GM12878 (cell line): ENCODE measurements around the gene ATP8B1. TPM values are rescaled to one million over a fixed set of nuclear protein-coding genes. Genes with fewer than 3 reads are reported as not detected.
A peak's percentile ranks its signal among the peaks of the same experiment; 100 is the strongest.

ENCODE experiments used
- ATAC-seq: fragments of 200-7000 bp; cut with Tn5 transposase; 3 replicates; pipeline ENCODE4 v1.9.1; 2020; ENCODE audit warnings: mild to moderate bottlenecking, moderate library complexity
- BruUV-seq: library from RNA; stranded (reverse); fragments of 400-500 nt; replicated peaks from 2 replicates; lab custom pipeline; 2021; lab: Mats Ljungman, UMichigan
- CTCF ChIA-PET: fragments of 300-600 bp; sonication (Branson Sonifier 250); formaldehyde crosslinking; extraction: SDS; loops from one replicate; lab custom pipeline; 2021; ENCODE audit warnings: inconsistent platforms; lab: Yijun Ruan, JAX
- POLR2A ChIA-PET: fragments of 350-600 bp; formaldehyde crosslinking; extraction: SDS; loops from one replicate; lab custom pipeline; 2021; ENCODE audit warnings: inconsistent platforms; lab: Charles Lee
- RAD21 ChIA-PET: fragments of 300-600 bp; sonication (Branson Sonifier 250); formaldehyde crosslinking; loops from one replicate; lab custom pipeline; 2023; ENCODE audit warnings: antibody characterized with exemption; ENCODE audit not compliant: unreplicated experiment; lab: Charles Lee
- SMC1A ChIA-PET: fragments of 300-600 bp; sonication (Branson Sonifier 250); formaldehyde crosslinking; loops from one replicate; lab custom pipeline; 2023; ENCODE audit not compliant: unreplicated experiment, uncharacterized antibody; lab: Charles Lee
- DNase-seq: peaks from one replicate; pipeline ENCODE4 v3.0.0-alpha.2; 2011; ENCODE audit warnings: low read depth, low spot score
- FAIRE-seq: peaks from 3 replicates; lab custom pipeline; 2011; peaks lifted over from hg19 to GRCh38; lab: Jason Lieb, UNC
- H2AFZ ChIP-seq: 2 replicates; pipeline ENCODE4 v1.6.0; 2011; ENCODE audit warnings: low read depth, low read length, control low read depth; ENCODE audit not compliant: control insufficient read depth
- H3K27ac ChIP-seq: 2 replicates; pipeline ENCODE4 v1.5.1; 2011; ENCODE audit warnings: control low read depth; ENCODE audit not compliant: control insufficient read depth, insufficient read depth
- H3K27me3 ChIP-seq, 2 experiments: replicated peaks in 1 of 2; 2 replicates each; pipeline versions ENCODE4 v1.6.0 to v1.6.1; 2011; ENCODE audit warnings: low read length in 1 of 2; ENCODE audit not compliant: control insufficient read depth in 2 of 2, insufficient read depth in 2 of 2
- H3K36me3 ChIP-seq, 2 experiments: 2 replicates each; pipeline ENCODE4 v1.5.1; 2011; ENCODE audit warnings: low read length in 1 of 2; ENCODE audit not compliant: control insufficient read depth in 2 of 2, insufficient read depth in 2 of 2
- H3K4me1 ChIP-seq: 2 replicates; pipeline ENCODE4 v1.6.1; 2011; ENCODE audit warnings: mild to moderate bottlenecking, low read length, moderate library complexity, mixed read lengths; ENCODE audit not compliant: control insufficient read depth, insufficient read depth
- H3K4me2 ChIP-seq: 2 replicates; pipeline ENCODE4 v1.6.0; 2011; ENCODE audit warnings: control low read depth; ENCODE audit not compliant: control insufficient read depth, insufficient read depth
- H3K4me3 ChIP-seq: fragments of 200-600 bp; sonication (generic); 2 replicates; pipeline ENCODE4 v1.5.1; 2016
- H3K79me2 ChIP-seq: 2 replicates; pipeline ENCODE4 v1.6.0; 2011; ENCODE audit warnings: low read length; ENCODE audit not compliant: control insufficient read depth, insufficient read depth
- H3K9ac ChIP-seq: 2 replicates; pipeline ENCODE4 v1.8.0; 2011; ENCODE audit warnings: low read length, control low read depth, mixed read lengths; ENCODE audit not compliant: control insufficient read depth, insufficient read depth
- H3K9me3 ChIP-seq: replicated peaks from 3 replicates; pipeline ENCODE4 v1.5.1; 2011; ENCODE audit warnings: mild to moderate bottlenecking, low read length; ENCODE audit not compliant: control insufficient read depth, insufficient read depth
- H4K20me1 ChIP-seq: 2 replicates; pipeline ENCODE4 v1.6.0; 2011; ENCODE audit not compliant: control insufficient read depth, insufficient read depth
- ATF7 ChIP-seq: fragments of 450-650 bp; IDR thresholded peaks from 2 replicates; pipeline ENCODE4 v1.6.1; 2016; ENCODE audit warnings: low read depth, mild to moderate bottlenecking
- FOS ChIP-seq: IDR thresholded peaks from 3 replicates; pipeline ENCODE4 v1.6.1; 2011; ENCODE audit warnings: borderline replicate concordance; ENCODE audit not compliant: insufficient read length; ENCODE audit errors: extremely low read depth
- GABPA ChIP-seq: IDR thresholded peaks from 2 replicates; pipeline ENCODE4 v1.6.1; 2014; ENCODE audit warnings: antibody characterized with exemption, low read depth, mild to moderate bottlenecking, inconsistent platforms
- JUND ChIP-seq: IDR thresholded peaks from 2 replicates; pipeline ENCODE4 v1.6.1; 2012; ENCODE audit warnings: low read depth, mild to moderate bottlenecking, low read length, improper control_type of control experiment, moderate library complexity
- NR2C1 ChIP-seq: fragments of 450-650 bp; IDR thresholded peaks from 2 replicates; pipeline ENCODE4 v1.6.1; 2017; ENCODE audit warnings: antibody characterized with exemption, mild to moderate bottlenecking, moderate library complexity
- RELB ChIP-seq: fragments of 450-650 bp; IDR thresholded peaks from 2 replicates; pipeline ENCODE4 v1.6.1; 2017; ENCODE audit warnings: low read depth, mild to moderate bottlenecking, moderate library complexity
- SIX5 ChIP-seq: IDR thresholded peaks from 2 replicates; pipeline ENCODE4 v1.6.1; 2011; ENCODE audit warnings: mild to moderate bottlenecking, low read depth, low read length, moderate library complexity; ENCODE audit not compliant: severe bottlenecking
- SMAD1 ChIP-seq: fragments of 450-650 bp; IDR thresholded peaks from 2 replicates; pipeline ENCODE4 v1.6.1; 2018; ENCODE audit warnings: mild to moderate bottlenecking, low read depth; ENCODE audit not compliant: partially characterized antibody
- SMARCA5 ChIP-seq: fragments of 450-650 bp; IDR thresholded peaks from 2 replicates; pipeline ENCODE4 v1.6.1; 2017; ENCODE audit warnings: mild to moderate bottlenecking
- STAT3 ChIP-seq: IDR thresholded peaks from 2 replicates; pipeline ENCODE4 v1.6.1; 2011; ENCODE audit warnings: low read depth, low read length, improper control_type of control experiment
- ZBED1 ChIP-seq: IDR thresholded peaks from 2 replicates; pipeline ENCODE4 v1.6.1; 2016; ENCODE audit warnings: borderline replicate concordance
- ZBTB4 ChIP-seq: fragments of 450-650 bp; formaldehyde crosslinking; IDR thresholded peaks from 2 replicates; pipeline ENCODE4 v1.4.0; 2022; ENCODE audit warnings: mild to moderate bottlenecking, moderate library complexity
- WGBS: methylation state at CpG from one replicate; pipeline ENCODE4 v1.1.6; 2016; ENCODE audit warnings: low lambda C conversion rate; ENCODE audit not compliant: insufficient replicate concordance, insufficient coverage; ENCODE audit errors: missing lambda C conversion rate; 5-methylcytosine and 5-hydroxymethylcytosine counted together
- in situ Hi-C: fragments of 300-500 bp; cut with MboI; formaldehyde crosslinking; loops from 9 replicates; pipeline ENCODE4 v1.14.3; 2018; ENCODE audit warnings: mixed read lengths
- intact Hi-C: fragments of 100-400 bp; cut with micrococcal nuclease; formaldehyde crosslinking; loops from one replicate; pipeline ENCODE4 v1.14.2; 2022; ENCODE audit not compliant: unreplicated experiment
- polyA plus RNA-seq, 11 experiments: library from polyadenylated mRNA; depleted of rRNA in 4 of 11; unstranded in 6 of 11; stranded (reverse) in 5 of 11; fragments of >200 nt; fragmentation: Nextera tagmentation in 4 of 11; fragmentation: Illumina TruSeq in 1 of 11; extraction: Ambion mirVana in 4 of 11; extraction: Trizol in 1 of 11; gene quantifications; 1 replicate in 1 of 11; 2 replicates in 10 of 11; pipeline versions ENCODE4 v1.2.1 to v1.2.3, GENCODE V29; 2011 to 2016; ENCODE audit warnings: inconsistent platforms in 2 of 11, missing spikeins in 2 of 11, low read depth in 1 of 11
- total RNA-seq, 4 experiments: library from RNA; depleted of rRNA in 3 of 4; stranded (reverse); fragments of >200 nt in 3 of 4; fragmentation: Illumina TruSeq in 1 of 4; extraction: Trizol in 1 of 4; gene quantifications; 2 replicates each; pipeline versions ENCODE4 v1.2.1 to v1.2.3, GENCODE V29; 2013 to 2021
- TF ChIP-seq, protein P1 (sequence below): IDR thresholded peaks from 2 replicates; pipeline ENCODE4 v1.6.1; 2012; ENCODE audit warnings: mild to moderate bottlenecking, low read depth, low read length

ATP8B1 gene
- total and polyA plus RNA-seq, 10 of the 15 experiments (the other 5 are each of a cell fraction or from before 2014, with no cell fraction given), result 0.03 to 0.37 (median 0.11) TPM

- TF ChIP-seq ZBTB4 (CRISPR knock-in tag) (no peak), SMAD1 (no peak), RELB (no peak), SIX5 (no peak), NR2C1 (no peak), GABPA (no peak)
Measured at GRCh38 chr18:57843386-57843785, 40.3 kb upstream of the ATP8B1 start (continued).

DNA sequence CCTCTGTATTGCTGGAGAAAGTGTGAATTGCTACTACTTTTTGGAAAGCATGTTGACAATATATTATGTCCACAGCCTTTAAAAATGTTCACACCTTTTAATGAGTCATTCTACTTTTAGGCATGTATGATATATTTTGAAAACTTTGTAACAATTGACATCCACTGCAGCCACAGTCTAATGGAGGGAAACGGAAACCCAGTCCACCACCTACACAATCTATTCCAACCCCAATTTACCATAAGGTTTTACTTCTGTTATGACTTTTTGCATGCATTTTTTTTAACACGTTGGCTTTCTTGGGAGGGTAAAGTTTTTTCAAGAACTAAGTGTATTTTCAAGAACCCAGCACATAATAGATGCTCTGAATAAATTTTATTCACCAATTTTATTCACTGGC, 38.5 kb upstream of the ATP8B1 start:
- no peak overlapping the region for H3K4me3 ChIP-seq
- ATAC-seq (peak; percentile 61), FAIRE-seq (peak; percentile 72), DNase-seq (peak; percentile 79)
- no TSS peak for BruUV-seq
- peaks cover 26% of the 10 kb centered on the region for H3K4me1 ChIP-seq
- ChIA-PET POLR2A (interaction anchor here (0.6 kb wide), 1 partner anchor 850 kb away, joined by 6 read pairs; no protein-coding TSS in a partner anchor), RAD21 (no interaction called here), SMC1A (interaction anchor here (1.6 kb wide), 1 partner anchor 210 kb away, joined by 8 read pairs; no protein-coding TSS in a partner anchor), CTCF (no interaction called here)
- no peak overlapping the region for H2AFZ ChIP-seq
- no peaks in the 10 kb centered on the region for H3K79me2 ChIP-seq
- no peaks in the 10 kb centered on the region for H3K36me3 ChIP-seq
- no peaks in the 10 kb centered on the region for H4K20me1 ChIP-seq
- no peak overlapping the region for H3K27ac ChIP-seq
- in situ Hi-C loops, result loop anchor here (25.0 kb wide), 1 partner anchor 204 kb away; no protein-coding TSS in a partner anchor
- peaks cover 0 to 4% of the 10 kb centered on the region in 2 experiments; a peak in 3 of 4 replicates for H3K27me3 ChIP-seq
- H3K4me2 ChIP-seq, result peak overlapping the region; percentile 60; the same call in 1 of the 2 replicates
- 0% methylated on average over 2 of the region's 2 CpGs for WGBS
- intact Hi-C loops, result loop anchor here (1.0 to 5.0 kb wide), 2 partner anchors 211 to 219 kb away; partner anchors contain the start of gene NARS1
- H3K9me3 ChIP-seq, result peaks cover 5% of the 10 kb centered on the region; the same call in 2 of the 3 replicates
- no peak overlapping the region for H3K9ac ChIP-seq
- peak; percentile 89 for TF ChIP-seq JUND
- peak; percentile 92 for TF ChIP-seq ATF7
- TF ChIP-seq STAT3, result peak; percentile 85; the same call in 1 of the 2 replicates
- TF ChIP-seq SMARCA5, result no peak
- no peak for TF ChIP-seq FOS
- TF ChIP-seq, protein P1, sequence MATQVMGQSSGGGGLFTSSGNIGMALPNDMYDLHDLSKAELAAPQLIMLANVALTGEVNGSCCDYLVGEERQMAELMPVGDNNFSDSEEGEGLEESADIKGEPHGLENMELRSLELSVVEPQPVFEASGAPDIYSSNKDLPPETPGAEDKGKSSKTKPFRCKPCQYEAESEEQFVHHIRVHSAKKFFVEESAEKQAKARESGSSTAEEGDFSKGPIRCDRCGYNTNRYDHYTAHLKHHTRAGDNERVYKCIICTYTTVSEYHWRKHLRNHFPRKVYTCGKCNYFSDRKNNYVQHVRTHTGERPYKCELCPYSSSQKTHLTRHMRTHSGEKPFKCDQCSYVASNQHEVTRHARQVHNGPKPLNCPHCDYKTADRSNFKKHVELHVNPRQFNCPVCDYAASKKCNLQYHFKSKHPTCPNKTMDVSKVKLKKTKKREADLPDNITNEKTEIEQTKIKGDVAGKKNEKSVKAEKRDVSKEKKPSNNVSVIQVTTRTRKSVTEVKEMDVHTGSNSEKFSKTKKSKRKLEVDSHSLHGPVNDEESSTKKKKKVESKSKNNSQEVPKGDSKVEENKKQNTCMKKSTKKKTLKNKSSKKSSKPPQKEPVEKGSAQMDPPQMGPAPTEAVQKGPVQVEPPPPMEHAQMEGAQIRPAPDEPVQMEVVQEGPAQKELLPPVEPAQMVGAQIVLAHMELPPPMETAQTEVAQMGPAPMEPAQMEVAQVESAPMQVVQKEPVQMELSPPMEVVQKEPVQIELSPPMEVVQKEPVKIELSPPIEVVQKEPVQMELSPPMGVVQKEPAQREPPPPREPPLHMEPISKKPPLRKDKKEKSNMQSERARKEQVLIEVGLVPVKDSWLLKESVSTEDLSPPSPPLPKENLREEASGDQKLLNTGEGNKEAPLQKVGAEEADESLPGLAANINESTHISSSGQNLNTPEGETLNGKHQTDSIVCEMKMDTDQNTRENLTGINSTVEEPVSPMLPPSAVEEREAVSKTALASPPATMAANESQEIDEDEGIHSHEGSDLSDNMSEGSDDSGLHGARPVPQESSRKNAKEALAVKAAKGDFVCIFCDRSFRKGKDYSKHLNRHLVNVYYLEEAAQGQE, result peak; percentile 37; the same call in 1 of the 2 replicates
- peak; percentile 96 for TF ChIP-seq ZBED1
